ENCODE results near the gene SDK1. TPM values are rescaled to one million over a fixed set of nuclear protein-coding genes. Genes with fewer than 3 reads are reported as not detected.

The SDK1 gene, protein sequence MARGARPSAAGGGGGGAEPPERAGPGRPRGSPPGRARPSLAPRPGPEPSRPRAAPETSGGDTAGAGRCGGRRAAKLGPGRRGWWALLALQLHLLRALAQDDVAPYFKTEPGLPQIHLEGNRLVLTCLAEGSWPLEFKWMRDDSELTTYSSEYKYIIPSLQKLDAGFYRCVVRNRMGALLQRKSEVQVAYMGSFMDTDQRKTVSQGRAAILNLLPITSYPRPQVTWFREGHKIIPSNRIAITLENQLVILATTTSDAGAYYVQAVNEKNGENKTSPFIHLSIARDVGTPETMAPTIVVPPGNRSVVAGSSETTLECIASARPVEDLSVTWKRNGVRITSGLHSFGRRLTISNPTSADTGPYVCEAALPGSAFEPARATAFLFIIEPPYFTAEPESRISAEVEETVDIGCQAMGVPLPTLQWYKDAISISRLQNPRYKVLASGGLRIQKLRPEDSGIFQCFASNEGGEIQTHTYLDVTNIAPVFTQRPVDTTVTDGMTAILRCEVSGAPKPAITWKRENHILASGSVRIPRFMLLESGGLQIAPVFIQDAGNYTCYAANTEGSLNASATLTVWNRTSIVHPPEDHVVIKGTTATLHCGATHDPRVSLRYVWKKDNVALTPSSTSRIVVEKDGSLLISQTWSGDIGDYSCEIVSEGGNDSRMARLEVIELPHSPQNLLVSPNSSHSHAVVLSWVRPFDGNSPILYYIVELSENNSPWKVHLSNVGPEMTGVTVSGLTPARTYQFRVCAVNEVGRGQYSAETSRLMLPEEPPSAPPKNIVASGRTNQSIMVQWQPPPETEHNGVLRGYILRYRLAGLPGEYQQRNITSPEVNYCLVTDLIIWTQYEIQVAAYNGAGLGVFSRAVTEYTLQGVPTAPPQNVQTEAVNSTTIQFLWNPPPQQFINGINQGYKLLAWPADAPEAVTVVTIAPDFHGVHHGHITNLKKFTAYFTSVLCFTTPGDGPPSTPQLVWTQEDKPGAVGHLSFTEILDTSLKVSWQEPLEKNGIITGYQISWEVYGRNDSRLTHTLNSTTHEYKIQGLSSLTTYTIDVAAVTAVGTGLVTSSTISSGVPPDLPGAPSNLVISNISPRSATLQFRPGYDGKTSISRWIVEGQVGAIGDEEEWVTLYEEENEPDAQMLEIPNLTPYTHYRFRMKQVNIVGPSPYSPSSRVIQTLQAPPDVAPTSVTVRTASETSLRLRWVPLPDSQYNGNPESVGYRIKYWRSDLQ (N-terminal part only)
- 4.3 TPM for total RNA-seq (ENCODE audit: unreplicated experiment)
- long read RNA-seq: 0 reads

DNA sequence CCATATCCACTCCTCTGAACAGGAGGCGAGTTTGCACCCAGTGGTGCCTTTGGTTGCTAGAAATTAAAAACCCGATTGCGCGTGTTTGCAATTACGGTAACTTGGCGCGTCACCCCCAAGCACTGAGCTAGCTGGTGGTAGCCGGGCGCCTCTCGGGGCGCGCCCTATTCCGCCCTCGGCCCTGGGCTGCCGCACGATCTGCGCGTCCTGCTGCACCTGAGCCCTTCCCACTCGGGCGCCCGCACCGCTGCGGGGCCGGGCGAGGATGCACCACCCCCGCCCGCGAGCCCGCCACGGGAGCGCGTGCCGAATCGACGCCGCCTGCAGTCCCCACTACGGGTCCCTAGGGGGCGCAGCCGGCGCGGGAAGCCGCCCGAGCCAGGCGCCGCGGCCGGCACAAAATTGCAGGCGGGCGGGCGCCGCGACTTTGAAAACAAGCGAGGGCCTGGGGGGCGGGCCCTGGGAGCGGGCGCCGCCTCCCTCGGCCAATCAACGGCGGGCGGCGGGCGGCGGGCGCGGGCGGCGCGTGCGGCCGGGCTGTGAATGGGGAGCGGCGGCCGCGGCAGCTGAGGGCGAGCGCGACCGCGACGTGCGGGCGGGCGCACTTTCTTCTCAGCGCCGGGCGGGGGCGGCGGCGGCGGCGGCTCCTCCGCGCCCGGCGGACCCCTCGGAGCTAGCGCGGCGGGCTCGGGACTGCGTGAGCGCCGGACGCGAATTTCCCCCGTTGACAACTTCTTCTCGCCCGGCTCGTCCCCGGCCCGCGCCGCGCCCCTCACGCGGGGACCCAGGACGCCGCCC is at the start of gene SDK1:
SDK1 (plus strand) TSS at position 602 of the 798 bp plus-strand sequence. CDS start 335 bp downstream, outside the sequence.
- TF ChIP-seq, protein P1, sequence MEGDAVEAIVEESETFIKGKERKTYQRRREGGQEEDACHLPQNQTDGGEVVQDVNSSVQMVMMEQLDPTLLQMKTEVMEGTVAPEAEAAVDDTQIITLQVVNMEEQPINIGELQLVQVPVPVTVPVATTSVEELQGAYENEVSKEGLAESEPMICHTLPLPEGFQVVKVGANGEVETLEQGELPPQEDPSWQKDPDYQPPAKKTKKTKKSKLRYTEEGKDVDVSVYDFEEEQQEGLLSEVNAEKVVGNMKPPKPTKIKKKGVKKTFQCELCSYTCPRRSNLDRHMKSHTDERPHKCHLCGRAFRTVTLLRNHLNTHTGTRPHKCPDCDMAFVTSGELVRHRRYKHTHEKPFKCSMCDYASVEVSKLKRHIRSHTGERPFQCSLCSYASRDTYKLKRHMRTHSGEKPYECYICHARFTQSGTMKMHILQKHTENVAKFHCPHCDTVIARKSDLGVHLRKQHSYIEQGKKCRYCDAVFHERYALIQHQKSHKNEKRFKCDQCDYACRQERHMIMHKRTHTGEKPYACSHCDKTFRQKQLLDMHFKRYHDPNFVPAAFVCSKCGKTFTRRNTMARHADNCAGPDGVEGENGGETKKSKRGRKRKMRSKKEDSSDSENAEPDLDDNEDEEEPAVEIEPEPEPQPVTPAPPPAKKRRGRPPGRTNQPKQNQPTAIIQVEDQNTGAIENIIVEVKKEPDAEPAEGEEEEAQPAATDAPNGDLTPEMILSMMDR (IDR thresholded peaks at IDR 0.05; ENCODE audit: unreplicated experiment): peak; percentile 99
- no peak within 1 kb of the TSS for H3K27ac Mint-ChIP-seq (ENCODE audit: unreplicated experiment)
- H3K4me1 Mint-ChIP-seq (ENCODE audit: unreplicated experiment): peaks cover 5% of the 10 kb centered on the region
- H3K9me3 Mint-ChIP-seq (ENCODE audit: unreplicated experiment): no peaks in the 10 kb centered on the region
- H3K27me3 Mint-ChIP-seq (ENCODE audit: unreplicated experiment): peaks cover 2% of the 10 kb centered on the region
- H3K4me3 Mint-ChIP-seq (ENCODE audit: unreplicated experiment): peak within 1 kb of the TSS; percentile 93
- peak; percentile 97 for DNase-seq (ENCODE audit: low spot score)
- no peaks in the 10 kb centered on the region for H3K36me3 Mint-ChIP-seq (ENCODE audit: low read depth, unreplicated experiment)

DNA sequence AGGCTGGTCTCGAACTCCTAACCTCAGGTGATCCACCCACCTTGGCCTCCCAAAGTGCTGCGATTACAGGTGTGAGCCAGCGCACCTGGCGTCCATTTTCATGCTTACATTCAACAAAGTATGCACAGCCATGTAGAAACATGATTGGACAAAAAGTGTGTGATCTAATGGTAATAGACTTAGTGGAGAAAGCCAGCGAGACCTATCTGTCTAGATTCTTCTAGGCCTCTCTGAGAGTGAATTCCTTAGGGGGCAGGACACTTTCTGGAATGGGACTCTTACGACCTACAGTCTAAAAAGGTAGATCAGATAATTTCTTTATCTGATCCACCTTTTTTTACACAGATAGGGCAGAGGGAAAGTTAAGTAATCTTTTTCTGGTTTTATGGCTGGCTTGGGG is 46.3 kb upstream of the SDK1 start:
- Mint-ChIP-seq H3K9me3 (ENCODE audit: unreplicated experiment) (no peaks in the 10 kb centered on the region), H3K4me1 (ENCODE audit: unreplicated experiment) (no peaks in the 10 kb centered on the region), H3K36me3 (ENCODE audit: low read depth, unreplicated experiment) (no peaks in the 10 kb centered on the region), H3K4me3 (ENCODE audit: unreplicated experiment) (no peak overlapping the region), H3K27me3 (ENCODE audit: unreplicated experiment) (no peaks in the 10 kb centered on the region), H3K27ac (ENCODE audit: unreplicated experiment) (no peak overlapping the region)
- TF ChIP-seq, protein P1 (IDR thresholded peaks at IDR 0.05; ENCODE audit: unreplicated experiment): no peak
- DNase-seq (ENCODE audit: low spot score): no peak

GRCh38 chr7:3259711-3260400 is 41.2 kb upstream of the SDK1 start:
- H3K36me3 Mint-ChIP-seq (ENCODE audit: low read depth, unreplicated experiment): no peaks in the 10 kb centered on the region
- TF ChIP-seq, protein P1 (IDR thresholded peaks at IDR 0.05; ENCODE audit: unreplicated experiment): no peak
- no peak overlapping the region for H3K27ac Mint-ChIP-seq (ENCODE audit: unreplicated experiment)
- DNase-seq (ENCODE audit: low spot score): no peak
- peaks cover 4% of the 10 kb centered on the region for H3K4me1 Mint-ChIP-seq (ENCODE audit: unreplicated experiment)
- H3K9me3 Mint-ChIP-seq (ENCODE audit: unreplicated experiment): no peaks in the 10 kb centered on the region
- no peaks in the 10 kb centered on the region for H3K27me3 Mint-ChIP-seq (ENCODE audit: unreplicated experiment)
- H3K4me3 Mint-ChIP-seq (ENCODE audit: unreplicated experiment): no peak overlapping the region

GRCh38 chr7:3260401-3260715 is 40.7 kb upstream of the SDK1 start:
- no peak for DNase-seq (ENCODE audit: low spot score)
- Mint-ChIP-seq H3K27ac (ENCODE audit: unreplicated experiment) (no peak overlapping the region), H3K36me3 (ENCODE audit: low read depth, unreplicated experiment) (no peaks in the 10 kb centered on the region), H3K9me3 (ENCODE audit: unreplicated experiment) (no peaks in the 10 kb centered on the region), H3K4me1 (ENCODE audit: unreplicated experiment) (peaks cover 4% of the 10 kb centered on the region), H3K4me3 (ENCODE audit: unreplicated experiment) (no peak overlapping the region), H3K27me3 (ENCODE audit: unreplicated experiment) (no peaks in the 10 kb centered on the region)
- TF ChIP-seq, protein P1 (IDR thresholded peaks at IDR 0.05; ENCODE audit: unreplicated experiment): no peak

All from endothelial cell (in vitro differentiated cells).